ENCODE measurements around the gene CFAP46. TPM values are rescaled to one million over a fixed set of nuclear protein-coding genes. Genes with fewer than 3 reads are reported as not detected.

The CFAP46 gene
- total and polyA plus RNA-seq, 2 donors (not counting 1 experiment from before 2014, with no cell fraction given) = 0.07 TPM; not detected in 1

- ChIA-PET CTCF (no interaction called here), POLR2A (no interaction called here)
- DNase-seq (no peak), ATAC-seq (ENCODE audit: low read depth) (no peak)
- H3K9me3 ChIP-seq (ENCODE audit: control extremely low read depth in 1 of 3, control insufficient read depth in 2 of 3, insufficient read depth in 1 of 3, low read length in 2 of 3) = peaks cover 0 to 16% (median 3%) of the 10 kb centered on the region in 3 donors
- no peaks in the 10 kb centered on the region for H3K9me3 Mint-ChIP-seq (ENCODE audit: insufficient read depth)
- H3K4me1 Mint-ChIP-seq = peaks cover 4% of the 10 kb centered on the region
- no peak overlapping the region for H3K4me3 ChIP-seq (ENCODE audit: control extremely low read depth in 1 of 5, extremely low read depth in 1 of 5, insufficient read depth in 1 of 5, low read depth in 2 of 5, low read length in 4 of 5)
- H3K27ac Mint-ChIP-seq = no peak overlapping the region
- TF ChIP-seq EZH2 (IDR thresholded peaks at IDR 0.05; ENCODE audit: borderline replicate concordance, insufficient read depth, low read depth, low read length, poor library complexity, severe bottlenecking) (no peak), CTCF (IDR thresholded peaks at IDR 0.05) (no peak)
- no peaks in the 10 kb centered on the region for H3K79me2 ChIP-seq (ENCODE audit: control insufficient read depth, insufficient read depth, low read length)
- H3K27ac ChIP-seq (ENCODE audit: low read length in 2 of 2) = no peak overlapping the region
- H3K4me2 ChIP-seq (replicated peaks; ENCODE audit: low read depth, low read length, poor library complexity, severe bottlenecking) = no peak overlapping the region
- peaks cover 25% of the 10 kb centered on the region for H3K27me3 Mint-ChIP-seq
- no peak overlapping the region for H3K4me3 Mint-ChIP-seq
- no peaks in the 10 kb centered on the region for H4K20me1 ChIP-seq (ENCODE audit: control insufficient read depth, insufficient read depth, low read length, poor library complexity, severe bottlenecking)
- H3K4me1 ChIP-seq (ENCODE audit: control insufficient read depth in 2 of 2, insufficient read depth in 2 of 2, low read length in 2 of 2) = no peaks in the 10 kb centered on the region
- H2AFZ ChIP-seq (ENCODE audit: insufficient read depth, low read depth, low read length, poor library complexity, severe bottlenecking) = no peak overlapping the region
- WGBS (ENCODE audit: insufficient coverage) = 96% methylated on average over 15 of the region's 16 CpGs
- H3K27me3 ChIP-seq (replicated peaks in 1 of 4; ENCODE audit: control extremely low read depth in 1 of 4, control insufficient read depth in 3 of 4, insufficient read depth in 4 of 4, low read length in 3 of 4) = peaks cover 0 to 12% (median 0%) of the 10 kb centered on the region in 4 experiments
- H3K36me3 ChIP-seq (replicated peaks in 1 of 2; ENCODE audit: control extremely low read depth in 1 of 2, control insufficient read depth in 1 of 2, extremely low read depth in 1 of 2, insufficient read depth in 2 of 2, low read length in 1 of 2) = no peaks in the 10 kb centered on the region
- no peak overlapping the region for H3K9ac ChIP-seq (ENCODE audit: low read length)
- intact Hi-C loops (cut with micrococcal nuclease) = no loop called here
Observed at GRCh38 chr10:132860532-132860931, 81.8 kb downstream of the CFAP46 start.

GRCh38 chr10:132859084-132859855 is 83.1 kb downstream of the CFAP46 start:
- ChIA-PET CTCF (no interaction called here), POLR2A (no interaction called here)

More at GRCh38 chr10:132859084-132859855, 83.1 kb downstream of the CFAP46 start:
- DNase-seq = no peak
- Mint-ChIP-seq H3K9me3 (ENCODE audit: insufficient read depth) (no peaks in the 10 kb centered on the region), H3K27ac (no peak overlapping the region), H3K4me1 (peaks cover 4% of the 10 kb centered on the region), H3K4me3 (no peak overlapping the region), H3K27me3 (peaks cover 21% of the 10 kb centered on the region)
- H3K4me3 ChIP-seq (ENCODE audit: control extremely low read depth in 1 of 5, extremely low read depth in 1 of 5, insufficient read depth in 1 of 5, low read depth in 2 of 5, low read length in 4 of 5) = no peak overlapping the region
- H4K20me1 ChIP-seq (ENCODE audit: control insufficient read depth, insufficient read depth, low read length, poor library complexity, severe bottlenecking) = no peaks in the 10 kb centered on the region
- TF ChIP-seq EZH2 (IDR thresholded peaks at IDR 0.05; ENCODE audit: borderline replicate concordance, insufficient read depth, low read depth, low read length, poor library complexity, severe bottlenecking) (no peak), CTCF (IDR thresholded peaks at IDR 0.05) (no peak)
- no peak overlapping the region for H3K9ac ChIP-seq (ENCODE audit: low read length)
- 96% methylated on average over 32 of the region's 32 CpGs for WGBS (ENCODE audit: insufficient coverage)
- no peak overlapping the region for H3K27ac ChIP-seq (ENCODE audit: low read length in 2 of 2)
- no peak overlapping the region for H2AFZ ChIP-seq (ENCODE audit: insufficient read depth, low read depth, low read length, poor library complexity, severe bottlenecking)
- intact Hi-C loops (cut with micrococcal nuclease) = no loop called here
- H3K9me3 ChIP-seq (ENCODE audit: control extremely low read depth in 1 of 3, control insufficient read depth in 2 of 3, insufficient read depth in 1 of 3, low read length in 2 of 3) = peaks cover 0 to 16% (median 3%) of the 10 kb centered on the region in 3 donors
- H3K4me2 ChIP-seq (replicated peaks; ENCODE audit: low read depth, low read length, poor library complexity, severe bottlenecking) = no peak overlapping the region
- ATAC-seq (ENCODE audit: low read depth) = no peak
- no peaks in the 10 kb centered on the region for H3K79me2 ChIP-seq (ENCODE audit: control insufficient read depth, insufficient read depth, low read length)
- no peaks in the 10 kb centered on the region for H3K4me1 ChIP-seq (ENCODE audit: control insufficient read depth in 2 of 2, insufficient read depth in 2 of 2, low read length in 2 of 2)
- H3K36me3 ChIP-seq (replicated peaks in 1 of 2; ENCODE audit: control extremely low read depth in 1 of 2, control insufficient read depth in 1 of 2, extremely low read depth in 1 of 2, insufficient read depth in 2 of 2, low read length in 1 of 2) = no peaks in the 10 kb centered on the region
- H3K27me3 ChIP-seq (replicated peaks in 1 of 4; ENCODE audit: control extremely low read depth in 1 of 4, control insufficient read depth in 3 of 4, insufficient read depth in 4 of 4, low read length in 3 of 4) = peaks cover 0 to 12% (median 0%) of the 10 kb centered on the region in 4 experiments
